ENCODE measurements around the gene N4BP2L2.

DNA sequence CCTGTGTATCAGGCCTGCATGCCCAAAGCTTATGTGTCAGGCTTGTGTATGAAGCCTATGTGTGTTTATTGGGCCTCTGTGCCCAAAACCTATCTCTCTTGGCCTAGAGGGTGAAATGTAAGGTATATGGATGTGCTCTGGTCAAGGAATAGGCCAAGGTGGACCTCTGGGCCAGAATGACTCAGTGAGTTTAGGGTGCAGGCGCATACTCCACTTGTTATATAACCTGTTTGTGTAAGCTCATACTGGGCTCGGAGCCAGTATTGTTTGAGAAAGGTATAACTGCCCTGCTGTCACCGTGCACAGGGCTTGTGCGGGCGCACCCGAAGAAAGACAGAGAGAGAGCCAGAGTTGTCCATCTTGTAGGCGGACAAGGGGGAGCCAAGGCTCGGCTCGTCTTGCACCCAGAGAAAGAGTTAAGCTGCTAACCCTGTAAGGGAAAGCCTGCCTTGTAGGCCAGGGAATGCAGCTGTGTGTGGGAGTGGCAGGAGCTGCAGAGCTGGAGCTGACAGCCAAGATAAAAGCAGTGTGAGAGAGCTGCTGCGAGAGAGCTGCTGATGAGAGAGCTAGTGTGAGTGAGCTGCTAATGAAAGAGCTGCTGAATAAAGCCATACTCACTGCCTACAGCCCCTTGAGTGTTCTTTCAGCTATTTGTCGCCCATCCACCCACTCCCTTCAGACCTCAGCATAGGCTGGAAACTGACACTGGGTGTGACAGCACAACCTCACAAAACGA, 67.2 kb downstream of the N4BP2L2 start:
- TF ChIP-seq, protein P1, sequence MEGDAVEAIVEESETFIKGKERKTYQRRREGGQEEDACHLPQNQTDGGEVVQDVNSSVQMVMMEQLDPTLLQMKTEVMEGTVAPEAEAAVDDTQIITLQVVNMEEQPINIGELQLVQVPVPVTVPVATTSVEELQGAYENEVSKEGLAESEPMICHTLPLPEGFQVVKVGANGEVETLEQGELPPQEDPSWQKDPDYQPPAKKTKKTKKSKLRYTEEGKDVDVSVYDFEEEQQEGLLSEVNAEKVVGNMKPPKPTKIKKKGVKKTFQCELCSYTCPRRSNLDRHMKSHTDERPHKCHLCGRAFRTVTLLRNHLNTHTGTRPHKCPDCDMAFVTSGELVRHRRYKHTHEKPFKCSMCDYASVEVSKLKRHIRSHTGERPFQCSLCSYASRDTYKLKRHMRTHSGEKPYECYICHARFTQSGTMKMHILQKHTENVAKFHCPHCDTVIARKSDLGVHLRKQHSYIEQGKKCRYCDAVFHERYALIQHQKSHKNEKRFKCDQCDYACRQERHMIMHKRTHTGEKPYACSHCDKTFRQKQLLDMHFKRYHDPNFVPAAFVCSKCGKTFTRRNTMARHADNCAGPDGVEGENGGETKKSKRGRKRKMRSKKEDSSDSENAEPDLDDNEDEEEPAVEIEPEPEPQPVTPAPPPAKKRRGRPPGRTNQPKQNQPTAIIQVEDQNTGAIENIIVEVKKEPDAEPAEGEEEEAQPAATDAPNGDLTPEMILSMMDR (IDR thresholded peaks at IDR 0.05): no peak
- TF ChIP-seq POLR2A (IDR thresholded peaks at IDR 0.05) (no peak), POLR2AphosphoS5 (IDR thresholded peaks at IDR 0.05) (no peak)
